HepG2 (cell line): ENCODE results near the gene FOXL3. TPM values are rescaled to one million over a fixed set of nuclear protein-coding genes. Genes with fewer than 3 reads are reported as not detected.

ENCODE experiments used
- ATRX ChIP-seq: sonication (generic); formaldehyde crosslinking; IDR thresholded peaks from 2 replicates; pipeline ENCODE4 v1.4.0; 2020; ENCODE audit warnings: missing genetic modification reagents, borderline replicate concordance
- BRD4 ChIP-seq: sonication (generic); formaldehyde crosslinking; IDR thresholded peaks from 2 replicates; pipeline ENCODE4 v1.4.0; 2020; ENCODE audit warnings: missing genetic modification reagents
- DBP ChIP-seq: sonication (generic); formaldehyde crosslinking; IDR thresholded peaks from 2 replicates; pipeline ENCODE4 v1.4.0; 2020; ENCODE audit warnings: missing genetic modification reagents; ENCODE audit errors: not compliant biosample characterization
- FUBP1 ChIP-seq: sonication (generic); formaldehyde crosslinking; IDR thresholded peaks from 2 replicates; pipeline ENCODE4 v1.5.1; 2020; ENCODE audit warnings: missing genetic modification reagents, mild to moderate bottlenecking, borderline replicate concordance
- HNRNPK ChIP-seq: fragments of 200-400 bp; formaldehyde crosslinking; IDR thresholded peaks from 2 replicates; pipeline ENCODE4 v1.6.1; 2018; ENCODE audit warnings: low read length, low read depth, moderate library complexity, mild to moderate bottlenecking; ENCODE audit not compliant: poor library complexity, severe bottlenecking
- KAT8 ChIP-seq: IDR thresholded peaks from 2 replicates; pipeline ENCODE4 v1.6.1; 2016; ENCODE audit warnings: missing genetic modification reagents, missing compliant biosample characterization
- KLF12 ChIP-seq: sonication (generic); formaldehyde crosslinking; IDR thresholded peaks from 2 replicates; pipeline ENCODE4 v1.4.0; 2020; ENCODE audit warnings: missing genetic modification reagents, borderline replicate concordance
- MEF2D ChIP-seq: sonication (generic); formaldehyde crosslinking; IDR thresholded peaks from 2 replicates; pipeline ENCODE4 v1.5.1; 2020; ENCODE audit warnings: mild to moderate bottlenecking, missing genetic modification reagents
- MTA1 ChIP-seq: sonication (generic); formaldehyde crosslinking; IDR thresholded peaks from 2 replicates; pipeline ENCODE4 v1.4.0; 2020; ENCODE audit warnings: missing genetic modification reagents, mild to moderate bottlenecking, borderline replicate concordance
- NFIC ChIP-seq: IDR thresholded peaks from 2 replicates; pipeline ENCODE4 v1.6.1; 2012; ENCODE audit warnings: mild to moderate bottlenecking, low read length, inconsistent platforms
- SCMH1 ChIP-seq: sonication (generic); formaldehyde crosslinking; IDR thresholded peaks from 2 replicates; pipeline ENCODE4 v1.9.0; 2021; ENCODE audit warnings: missing genetic modification reagents, mild to moderate bottlenecking, borderline replicate concordance
- SRSF4 ChIP-seq: fragments of 200-400 bp; formaldehyde crosslinking; IDR thresholded peaks from one replicate; pipeline ENCODE4 v1.6.1; 2018; ENCODE audit warnings: mild to moderate bottlenecking, low read depth, low read length, moderate library complexity; ENCODE audit not compliant: poor library complexity, severe bottlenecking
- TP53 ChIP-seq: sonication (generic); formaldehyde crosslinking; conservative IDR thresholded peaks from 2 replicates; pipeline ENCODE4 v1.4.0; 2020; ENCODE audit warnings: missing genetic modification reagents
- TRIM22 ChIP-seq: fragments of 450-650 bp; IDR thresholded peaks from 2 replicates; pipeline ENCODE4 v1.6.1; 2017
- ZFY ChIP-seq: sonication (generic); formaldehyde crosslinking; IDR thresholded peaks from 2 replicates; pipeline ENCODE4 v1.4.0; 2020; ENCODE audit warnings: missing genetic modification reagents
- ZMAT3 ChIP-seq: sonication (generic); formaldehyde crosslinking; conservative IDR thresholded peaks from 2 replicates; pipeline ENCODE4 v1.7.0; 2021; ENCODE audit warnings: missing genetic modification reagents
- ZNF619 ChIP-seq: sonication (generic); formaldehyde crosslinking; IDR thresholded peaks from 2 replicates; pipeline ENCODE4 v1.4.0; 2020; ENCODE audit warnings: mild to moderate bottlenecking, missing genetic modification reagents
- ZNF687 ChIP-seq: sonication (generic); formaldehyde crosslinking; IDR thresholded peaks from 2 replicates; pipeline ENCODE4 v1.5.1; 2020; ENCODE audit warnings: mild to moderate bottlenecking, missing genetic modification reagents, moderate library complexity
- ZNF772 ChIP-seq: sonication (generic); formaldehyde crosslinking; IDR thresholded peaks from 2 replicates; pipeline ENCODE4 v1.5.0; 2020; ENCODE audit warnings: mild to moderate bottlenecking, missing genetic modification reagents
- ZNF782 ChIP-seq: sonication (generic); formaldehyde crosslinking; IDR thresholded peaks from 2 replicates; pipeline ENCODE4 v1.4.0; 2020; ENCODE audit warnings: missing genetic modification reagents, mild to moderate bottlenecking, borderline replicate concordance
- polyA plus RNA-seq, 8 experiments: library from polyadenylated mRNA; depleted of rRNA in 3 of 8; stranded (reverse) in 7 of 8; unstranded in 1 of 8; fragments of >200 nt; fragmentation: Illumina TruSeq in 4 of 8; extraction: Trizol in 4 of 8; gene quantifications; 2 replicates each; pipeline versions ENCODE4 v1.2.1 to v1.2.3, GENCODE V29; 2011 to 2016; ENCODE audit warnings: low read depth in 4 of 8, missing spikeins in 1 of 8, mixed read lengths in 1 of 8; ENCODE audit not compliant: insufficient read depth in 1 of 8
- total RNA-seq, 5 experiments: library from RNA; depleted of rRNA; stranded (reverse); fragments of >200 nt; fragmentation: Illumina TruSeq; extraction: Trizol; gene quantifications; 2 replicates each; pipeline ENCODE4 v1.2.3, GENCODE V29; 2016; ENCODE audit warnings: low read depth in 1 of 5

FOXL3 gene
- total and polyA plus RNA-seq, 2 of the 13 experiments (the other 11 are each of a cell fraction or from before 2014, with no cell fraction given), result not detected

GRCh38 chr7:332646-333392 is 42.8 kb downstream of the FOXL3 start (continued):
- TF ChIP-seq ZNF687 (peak; percentile 83), ZNF772 (CRISPR knock-in tag) (peak; percentile 78; the same call in 1 of the 2 replicates), ATRX (CRISPR knock-in tag) (no peak), HNRNPK (peak; percentile 51), ZNF619 (CRISPR knock-in tag) (0 out of 2 replicates have a peak, but pooled peaks have one; percentile 67), SCMH1 (CRISPR knock-in tag) (no peak), ZMAT3 (CRISPR knock-in tag) (0 out of 2 replicates have a peak, but pooled peaks have one; percentile 32), BRD4 (no peak), KLF12 (CRISPR knock-in tag) (0 out of 2 replicates have a peak, but pooled peaks have one; percentile 34), NFIC (no peak), ZFY (peak; percentile 50), MTA1 (CRISPR knock-in tag) (peak; percentile 66; the same call in 1 of the 2 replicates), TP53 (CRISPR knock-in tag) (no peak), TRIM22 (no peak), DBP (CRISPR knock-in tag) (no peak), MEF2D (CRISPR knock-in tag) (0 out of 2 replicates have a peak, but pooled peaks have one; percentile 39), SRSF4 (no peak), FUBP1 (no peak), KAT8 (peak; percentile 22; the same call in 1 of the 2 replicates), ZNF782 (0 out of 2 replicates have a peak, but pooled peaks have one; percentile 41)
